Islet precursor cell (in vitro differentiated cells): Measurements from ENCODE around the gene TATDN2.

ENCODE experiments used
- DNase-seq: peaks from one replicate; pipeline ENCODE4 v3.0.0-alpha.2; 2018

TATDN2 gene

DNA sequence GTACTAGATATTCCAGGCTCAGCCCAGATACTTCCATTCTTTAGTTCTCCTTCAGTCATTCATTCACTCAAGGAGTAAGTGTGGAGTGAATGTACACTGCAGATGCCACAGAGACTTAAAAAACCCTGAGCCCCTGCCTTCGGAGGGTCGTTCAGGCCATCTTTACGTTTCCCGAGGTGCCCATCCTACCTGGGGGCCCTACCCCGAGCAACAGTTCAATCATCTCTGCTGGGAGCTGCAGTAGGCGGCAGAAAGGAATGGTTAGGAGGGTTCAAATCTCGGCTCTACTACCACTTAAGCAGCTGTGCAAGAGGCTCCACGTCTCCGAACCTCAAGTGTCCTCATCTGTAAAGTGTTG lies 72.0 kb downstream of the TATDN2 start:
- peak; percentile 32 for DNase-seq

DNA sequence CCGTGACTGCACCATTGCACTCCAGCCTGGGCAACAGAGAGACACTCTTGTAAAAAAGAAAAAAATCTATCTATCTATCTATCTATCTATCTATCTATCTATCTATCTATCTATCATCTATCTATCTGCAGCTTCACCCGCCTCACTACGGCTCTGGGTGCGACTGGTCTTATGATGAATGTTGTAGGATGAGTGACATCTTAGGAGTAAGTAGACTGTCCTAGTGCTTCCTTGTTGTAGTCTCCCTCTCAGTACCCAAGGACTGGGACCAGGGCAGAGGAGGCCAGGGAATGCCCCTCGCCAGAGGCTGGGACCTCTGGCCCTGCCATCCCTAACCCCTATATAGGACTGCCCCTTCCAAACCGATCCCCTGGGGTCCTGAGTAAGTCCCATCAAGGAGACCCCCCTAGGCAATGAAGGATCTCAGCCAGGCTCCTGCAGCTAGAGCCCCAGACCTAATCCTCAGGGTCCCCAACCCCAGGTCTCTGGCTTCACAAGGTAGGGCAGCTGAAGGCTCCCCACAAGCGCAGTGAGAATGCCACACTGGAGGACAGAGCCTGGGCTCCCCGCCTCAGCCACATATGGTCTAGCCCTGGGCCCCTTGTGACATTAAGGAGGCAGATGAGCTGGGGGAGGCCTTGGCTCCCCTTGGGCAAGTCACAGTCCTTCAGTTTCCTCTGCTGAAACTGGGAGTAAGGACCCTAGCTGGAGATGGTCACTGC lies 73.5 kb downstream of the TATDN2 start:
- DNase-seq: no peak

DNA sequence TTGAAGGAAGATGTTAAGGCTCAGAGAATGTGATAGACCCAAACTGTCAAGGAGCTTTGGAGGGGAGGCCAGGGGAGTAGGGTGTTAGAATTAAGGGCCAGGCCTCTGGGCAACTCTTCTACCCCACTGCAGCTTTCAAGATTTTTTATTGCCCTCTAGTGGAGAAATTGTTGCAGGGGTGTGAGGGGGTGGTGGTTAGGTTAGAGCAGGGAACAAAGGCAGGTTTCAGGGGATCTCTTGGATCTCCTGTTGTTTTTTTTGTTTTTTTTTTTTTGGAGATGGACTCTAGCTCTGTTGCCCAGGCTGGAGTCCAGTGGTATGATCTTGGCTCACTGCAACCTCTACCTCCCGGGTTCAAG lies 74.1 kb downstream of the TATDN2 start:
- DNase-seq: no peak

DNA sequence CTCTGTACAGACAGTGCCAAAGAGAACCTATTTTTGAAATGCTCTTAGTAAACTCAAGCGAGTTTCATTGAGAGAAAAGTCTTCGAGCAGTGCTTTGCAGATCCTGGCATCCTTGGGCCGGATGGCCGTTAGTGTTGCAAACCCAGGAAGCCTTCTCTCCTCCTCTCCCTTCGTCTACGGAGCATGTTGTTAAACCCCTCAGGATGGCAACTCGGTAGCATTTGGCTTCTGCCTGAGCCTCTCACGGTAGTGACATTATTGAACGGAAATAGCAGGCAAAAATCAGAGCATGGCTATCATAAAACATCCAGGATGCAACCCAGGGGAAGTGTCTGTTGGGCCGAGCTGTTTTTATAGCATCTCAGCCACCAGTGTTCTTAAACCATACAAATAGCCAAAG lies 79.3 kb downstream of the TATDN2 start:
- no peak for DNase-seq

DNA sequence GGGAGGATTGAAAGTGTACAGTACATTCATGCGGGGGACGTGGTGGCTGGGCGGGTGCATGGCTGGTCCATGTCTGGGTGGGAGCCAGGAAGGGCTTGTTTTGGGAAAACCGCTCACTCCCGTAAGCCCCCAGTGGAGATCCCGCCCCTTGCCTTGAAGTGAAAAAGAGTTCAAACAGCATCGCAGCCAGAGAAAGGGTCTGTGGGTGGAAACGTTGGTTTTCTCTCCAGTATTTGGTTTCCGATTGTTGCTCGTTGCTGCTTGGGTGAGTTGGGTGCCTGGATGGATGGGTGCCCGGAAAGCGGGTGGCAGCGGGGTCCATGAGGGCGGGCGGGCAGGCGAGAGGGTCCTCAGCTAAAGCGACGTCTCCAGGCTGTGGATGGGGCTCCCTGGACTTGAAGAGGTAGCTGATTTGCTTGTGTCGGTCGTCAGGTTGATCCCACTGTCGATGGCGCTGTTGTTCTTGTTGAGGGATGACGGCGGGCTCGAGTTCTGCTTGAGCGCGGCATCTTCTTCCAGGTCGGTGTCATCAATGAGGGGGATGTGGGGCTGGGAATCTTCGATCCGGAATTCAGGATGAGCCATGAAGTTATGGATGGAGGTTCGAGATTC lies 80.3 kb downstream of the TATDN2 start:
- no peak for DNase-seq

DNA sequence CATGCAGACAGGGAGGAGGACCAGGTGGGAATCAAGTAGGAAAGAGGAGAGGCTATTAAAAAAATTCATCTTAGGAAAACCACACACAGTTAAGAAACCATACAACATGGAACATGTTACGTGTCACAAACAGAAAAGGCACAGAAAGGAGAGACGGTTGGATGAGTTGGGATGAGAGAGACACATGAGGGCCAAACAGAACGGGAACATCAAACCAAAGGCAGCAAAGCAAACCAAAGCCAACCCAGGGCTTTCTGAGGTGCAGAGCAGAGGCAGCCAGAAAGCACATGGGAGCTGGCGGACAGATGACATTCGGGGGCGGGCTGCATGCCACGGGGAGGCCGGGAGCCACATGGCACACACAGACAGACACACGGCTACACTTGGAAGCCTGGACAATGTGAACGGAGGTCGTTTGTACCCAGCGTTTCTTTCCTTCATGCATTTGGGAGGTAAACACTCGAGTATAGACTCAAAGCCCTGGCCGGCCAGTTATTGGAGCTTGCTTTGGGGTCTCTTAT lies 81.3 kb downstream of the TATDN2 start:
- DNase-seq: no peak

DNA sequence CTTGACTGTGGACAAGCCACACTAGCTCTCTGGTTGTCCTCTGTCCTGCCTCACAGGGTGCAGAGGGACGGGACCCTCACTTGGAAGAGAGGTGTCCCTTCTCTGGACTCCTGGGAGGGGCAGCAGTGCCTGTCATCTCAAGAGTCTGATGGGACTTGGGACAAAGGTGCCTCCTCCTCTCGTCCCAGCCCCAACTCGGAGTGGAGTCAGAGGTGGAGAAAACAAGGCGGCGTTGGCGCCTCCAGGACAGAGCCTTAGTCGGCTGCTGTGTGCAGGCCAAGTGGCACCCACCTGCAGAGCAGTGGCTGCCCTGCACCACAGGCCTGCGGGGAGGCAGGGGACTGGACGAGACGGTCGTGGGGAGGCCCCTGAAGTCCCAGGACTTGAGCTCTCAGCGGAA lies 82.1 kb downstream of the TATDN2 start:
- DNase-seq: no peak
